H9 (cell line): ENCODE data around the gene ABTB1. TPM values are rescaled to one million over a fixed set of nuclear protein-coding genes. Genes with fewer than 3 reads are reported as not detected.

Source experiments
- DNase-seq: peaks from one replicate; pipeline ENCODE4 v3.0.0-alpha.2; 2017
- H2AFZ ChIP-seq: one replicate; pipeline ENCODE4 v1.6.1; 2013; ENCODE audit warnings: mild to moderate bottlenecking, low read length, control low read depth, moderate library complexity
- H2AK5ac ChIP-seq: 2 replicates; pipeline ENCODE4 v1.6.1; 2013; ENCODE audit warnings: low read length, control low read depth, mixed read lengths; ENCODE audit not compliant: insufficient read length
- H2BK120ac ChIP-seq: one replicate; pipeline ENCODE4 v1.6.1; 2013; ENCODE audit warnings: low read depth, mild to moderate bottlenecking, low read length, control low read depth, inconsistent platforms; ENCODE audit not compliant: poor library complexity, severe bottlenecking
- H2BK12ac ChIP-seq: 2 replicates; pipeline ENCODE4 v1.6.1; 2013; ENCODE audit warnings: low read length, control low read depth, mixed read lengths, low read depth; ENCODE audit not compliant: insufficient read length
- H2BK15ac ChIP-seq: 2 replicates; pipeline ENCODE4 v1.6.1; 2013; ENCODE audit warnings: low read depth, low read length, control low read depth
- H2BK20ac ChIP-seq: one replicate; pipeline ENCODE4 v1.6.1; 2013; ENCODE audit warnings: low read depth, mild to moderate bottlenecking, low read length, control low read depth, inconsistent platforms; ENCODE audit not compliant: poor library complexity, severe bottlenecking
- H2BK5ac ChIP-seq: 2 replicates; pipeline ENCODE4 v1.6.1; 2013; ENCODE audit warnings: low read length, control low read depth, mixed read lengths; ENCODE audit not compliant: insufficient read length
- H3K14ac ChIP-seq: 2 replicates; pipeline ENCODE4 v1.6.1; 2013; ENCODE audit warnings: low read length, control low read depth; ENCODE audit not compliant: insufficient read depth
- H3K18ac ChIP-seq: 2 replicates; pipeline ENCODE4 v1.6.1; 2013; ENCODE audit warnings: low read depth, mild to moderate bottlenecking, mixed read lengths, low read length, control low read depth; ENCODE audit not compliant: insufficient read length
- H3K23ac ChIP-seq: 2 replicates; pipeline ENCODE4 v1.6.1; 2013; ENCODE audit warnings: low read length, control low read depth, mixed read lengths, low read depth; ENCODE audit not compliant: insufficient read length
- H3K23me2 ChIP-seq: 2 replicates; pipeline ENCODE4 v1.6.1; 2013; ENCODE audit warnings: low read depth, mild to moderate bottlenecking, mixed read lengths, low read length, control low read depth; ENCODE audit not compliant: insufficient read length, poor library complexity, severe bottlenecking
- H3K27ac ChIP-seq: 2 replicates; pipeline ENCODE4 v1.5.1; 2013; ENCODE audit warnings: low read length, control low read depth, mixed read lengths, low read depth; ENCODE audit not compliant: insufficient read length
- H3K27me3 ChIP-seq: 2 replicates; pipeline ENCODE4 v1.6.1; 2013; ENCODE audit warnings: low read length, control low read depth, inconsistent platforms; ENCODE audit not compliant: insufficient read depth
- H3K4ac ChIP-seq: 2 replicates; pipeline ENCODE4 v1.6.1; 2013; ENCODE audit warnings: low read depth, mild to moderate bottlenecking, control low read depth, inconsistent platforms, low read length, moderate library complexity
- H3K4me1 ChIP-seq: 2 replicates; pipeline ENCODE4 v1.6.1; 2013; ENCODE audit warnings: low read length, control low read depth, inconsistent platforms; ENCODE audit not compliant: insufficient read depth
- H3K4me2 ChIP-seq: 2 replicates; pipeline ENCODE4 v1.6.1; 2013; ENCODE audit warnings: low read length, control low read depth, mixed read lengths; ENCODE audit not compliant: insufficient read length, insufficient read depth
- H3K56ac ChIP-seq: 2 replicates; pipeline ENCODE4 v1.6.1; 2013; ENCODE audit warnings: low read depth, mild to moderate bottlenecking, mixed read lengths, low read length, control low read depth; ENCODE audit not compliant: insufficient read length
- H3K79me1 ChIP-seq: 2 replicates; pipeline ENCODE4 v1.6.1; 2013; ENCODE audit warnings: low read depth, mild to moderate bottlenecking, moderate library complexity, low read length, control low read depth, inconsistent platforms; ENCODE audit not compliant: insufficient read depth, poor library complexity, severe bottlenecking
- H3K79me2 ChIP-seq: 2 replicates; pipeline ENCODE4 v1.6.1; 2013; ENCODE audit warnings: low read length, control low read depth, inconsistent platforms; ENCODE audit not compliant: insufficient read depth
- H3K9ac ChIP-seq: 2 replicates; pipeline ENCODE4 v1.6.1; 2013; ENCODE audit warnings: low read length, control low read depth, mixed read lengths; ENCODE audit not compliant: insufficient read length; ENCODE audit errors: extremely low read depth
- H3K9me3 ChIP-seq: one replicate; pipeline ENCODE4 v1.6.1; 2013; ENCODE audit warnings: low read depth, low read length, inconsistent platforms; ENCODE audit not compliant: control insufficient read depth
- H3T11ph ChIP-seq: one replicate; pipeline ENCODE4 v1.6.1; 2013; ENCODE audit warnings: mild to moderate bottlenecking, low read length, control low read depth, inconsistent platforms
- H4K20me1 ChIP-seq: one replicate; pipeline ENCODE4 v1.6.1; 2013; ENCODE audit not compliant: control insufficient read depth, insufficient read length, insufficient read depth
- H4K5ac ChIP-seq: 2 replicates; pipeline ENCODE4 v1.6.1; 2013; ENCODE audit warnings: low read depth, mild to moderate bottlenecking, mixed read lengths, low read length, control low read depth; ENCODE audit not compliant: insufficient read length
- H4K8ac ChIP-seq: replicated peaks from 2 replicates; pipeline ENCODE4 v1.6.1; 2013; ENCODE audit warnings: low read length, control low read depth, mixed read lengths, low read depth; ENCODE audit not compliant: insufficient read length
- H4K91ac ChIP-seq: 2 replicates; pipeline ENCODE4 v1.6.1; 2013; ENCODE audit warnings: low read depth, mild to moderate bottlenecking, moderate library complexity, mixed read lengths, low read length, control low read depth; ENCODE audit not compliant: insufficient read length
- H3K27ac Mint-ChIP-seq, 3 experiments: 2 replicates in 2 of 3; 3 replicates in 1 of 3; pipeline ENCODE4 v1.8.0; 2020 to 2021; ENCODE audit warnings: mixed read lengths in 3 of 3, mild to moderate bottlenecking in 1 of 3, moderate library complexity in 1 of 3
- H3K27me3 Mint-ChIP-seq: 2 replicates; pipeline ENCODE4 v1.8.0; 2021; ENCODE audit warnings: low read depth, mild to moderate bottlenecking, moderate library complexity, mixed read lengths
- H3K36me3 Mint-ChIP-seq, 3 experiments: 2 replicates in 2 of 3; 3 replicates in 1 of 3; pipeline ENCODE4 v1.8.0; 2020 to 2021; ENCODE audit warnings: low read depth in 3 of 3, mixed read lengths in 3 of 3; ENCODE audit not compliant: insufficient read depth in 1 of 3
- H3K4me1 Mint-ChIP-seq, 2 experiments: 2 replicates each; pipeline ENCODE4 v1.8.0; 2020; ENCODE audit warnings: mixed read lengths in 2 of 2
- H3K4me3 Mint-ChIP-seq, 2 experiments: 2 replicates in 1 of 2; 3 replicates in 1 of 2; pipeline ENCODE4 v1.8.0; 2020 to 2021; ENCODE audit warnings: mild to moderate bottlenecking in 2 of 2, mixed read lengths in 2 of 2, moderate library complexity in 1 of 2
- H3K9me3 Mint-ChIP-seq, 2 experiments: 2 replicates in 1 of 2; 3 replicates in 1 of 2; pipeline ENCODE4 v1.8.0; 2020; ENCODE audit warnings: mild to moderate bottlenecking in 2 of 2, mixed read lengths in 2 of 2, moderate library complexity in 1 of 2
- CTCF ChIP-seq: fragments of 200-600 bp; sonication (generic); conservative IDR thresholded peaks from 3 replicates; pipeline ENCODE4 v1.8.0; 2021; ENCODE audit warnings: antibody characterized with exemption, mild to moderate bottlenecking
- WGBS: extraction: QIAGEN DNeasy Blood & Tissue Kit; methylation state at CpG from one replicate; pipeline ENCODE4 v1.1.7; 2013; ENCODE audit warnings: missing lambda C conversion rate, low lambda C conversion rate, mixed read lengths; ENCODE audit not compliant: insufficient read length; ENCODE audit errors: extremely low coverage; 5-methylcytosine and 5-hydroxymethylcytosine counted together
- total RNA-seq: library from RNA; stranded (reverse); gene quantifications from 2 replicates; pipeline ENCODE4 v1.2.1, GENCODE V29; 2021

Gene ABTB1
- total RNA-seq, 1 experiment from 2014 or later: 6.2 TPM

DNA sequence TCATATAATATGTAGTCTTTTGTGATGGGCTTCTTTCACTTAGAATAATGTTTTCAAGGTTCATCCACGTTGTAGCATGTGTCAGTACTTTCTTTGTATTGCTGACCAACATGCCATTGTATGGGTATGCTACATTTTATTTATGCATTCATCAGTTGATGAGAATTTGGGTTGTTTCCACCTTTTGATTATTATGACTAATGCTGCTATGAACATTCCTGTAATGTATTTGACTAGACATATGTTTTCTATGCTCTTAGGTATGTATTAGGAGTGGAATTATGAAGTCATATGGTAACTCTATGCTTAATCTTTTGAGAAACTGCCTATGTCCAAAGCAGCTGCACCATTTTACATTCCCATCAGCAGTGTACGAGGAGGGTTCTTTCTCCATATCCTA, 46.9 kb upstream of the ABTB1 start:
- Mint-ChIP-seq H3K27me3 (peaks cover 44% of the 10 kb centered on the region), H3K4me3 (no peak overlapping the region), H3K36me3 (peaks cover 11 to 27% (median 17%) of the 10 kb centered on the region in 3 experiments; a peak in 6 of 7 replicates), H3K27ac (no peak overlapping the region), H3K4me1 (peaks cover 7 to 10% of the 10 kb centered on the region in 2 experiments; a peak in 3 of 4 replicates), H3K9me3 (peaks cover 7 to 8% of the 10 kb centered on the region in 2 experiments; a peak in 4 of 5 replicates)
- Histone ChIP-seq H3K23me2 (no peaks in the 10 kb centered on the region), H3K23ac (no peak overlapping the region), H2BK120ac (no peak overlapping the region), H4K5ac (no peak overlapping the region), H3K79me1 (no peaks in the 10 kb centered on the region), H3K27me3 (peaks cover 14% of the 10 kb centered on the region), H3K4ac (no peak overlapping the region), H2BK15ac (no peak overlapping the region), H3K9me3 (no peaks in the 10 kb centered on the region), H4K91ac (no peak overlapping the region), H2BK12ac (no peak overlapping the region), H3K27ac (no peak overlapping the region), H3K4me2 (no peak overlapping the region), H4K20me1 (peaks cover 3% of the 10 kb centered on the region), H3T11ph (no peak overlapping the region), H2BK5ac (no peak overlapping the region), H2AFZ (no peak overlapping the region), H3K14ac (no peak overlapping the region), H3K79me2 (no peaks in the 10 kb centered on the region), H4K8ac (no peak overlapping the region), H3K56ac (no peak overlapping the region), H3K4me1 (no peaks in the 10 kb centered on the region), H3K18ac (no peak overlapping the region), H2BK20ac (no peak overlapping the region), H2AK5ac (no peak overlapping the region), H3K9ac (no peak overlapping the region)
- WGBS: no CpG with 5 or more reads among the region's 2 CpGs
- TF ChIP-seq CTCF: no peak
- DNase-seq: no peak
